HepG2 (cell line): ENCODE results near the gene DOK1. TPM values are rescaled to one million over a fixed set of nuclear protein-coding genes. Genes with fewer than 3 reads are reported as not detected.

ENCODE experiments used
- ATAC-seq: fragments of 200-7000 bp; cut with Tn5 transposase; 3 replicates; pipeline ENCODE4 v1.9.1; 2020; ENCODE audit warnings: mild to moderate bottlenecking, moderate library complexity
- BruUV-seq: library from RNA; stranded (reverse); fragments of 400-500 nt; replicated peaks from 2 replicates; lab custom pipeline; 2021; lab: Mats Ljungman, UMichigan
- CTCF ChIA-PET: fragments of 300-600 bp; formaldehyde crosslinking; extraction: SDS; loops from one replicate; lab custom pipeline; 2021; ENCODE audit warnings: low total read pairs, inconsistent platforms, low intra/inter-chr PET ratio; lab: Yijun Ruan, JAX
- POLR2A ChIA-PET: fragments of 350-600 bp; sonication (Branson Sonifier 250); formaldehyde crosslinking; loops from one replicate; lab custom pipeline; 2020; ENCODE audit warnings: antibody characterized with exemption, inconsistent platforms; lab: Yijun Ruan, JAX
- DNase-seq: peaks from one replicate; pipeline ENCODE4 v3.0.0-alpha.2; 2015; ENCODE audit warnings: low spot score
- FAIRE-seq: peaks from 3 replicates; lab custom pipeline; 2011; peaks lifted over from hg19 to GRCh38; lab: Jason Lieb, UNC
- H2AFZ ChIP-seq: one replicate; pipeline ENCODE4 v1.6.1; 2011; ENCODE audit warnings: low read length, inconsistent platforms
- H3K27ac ChIP-seq: fragments of 300-600 bp; 3 replicates; pipeline ENCODE4 v1.8.0; 2011; ENCODE audit warnings: mixed run types, mild to moderate bottlenecking, mixed read lengths, low read length, inconsistent platforms; ENCODE audit not compliant: insufficient read depth; ENCODE audit errors: extremely low read length
- H3K27me3 ChIP-seq, 2 experiments: fragments of 200-600 bp in 1 of 2; 2 replicates in 1 of 2; 3 replicates in 1 of 2; pipeline versions ENCODE4 v1.6.0 to v1.8.0; 2011; ENCODE audit warnings: low read length in 2 of 2, mild to moderate bottlenecking in 2 of 2, moderate library complexity in 2 of 2, inconsistent platforms in 1 of 2; ENCODE audit not compliant: insufficient read depth in 2 of 2, control insufficient read depth in 1 of 2
- H3K36me3 ChIP-seq, 2 experiments: fragments of 200-600 bp in 1 of 2; replicated peaks in 1 of 2; 2 replicates in 1 of 2; 3 replicates in 1 of 2; pipeline versions ENCODE4 v1.5.1 to v1.8.0; 2011; ENCODE audit warnings: low read length in 2 of 2, inconsistent platforms in 1 of 2; ENCODE audit not compliant: insufficient read depth in 2 of 2, control insufficient read depth in 1 of 2
- H3K4me1 ChIP-seq: 2 replicates; pipeline ENCODE4 v1.5.1; 2012; ENCODE audit warnings: low read length, inconsistent platforms; ENCODE audit not compliant: insufficient read depth
- H3K4me2 ChIP-seq: 2 replicates; pipeline ENCODE4 v1.6.0; 2011; ENCODE audit warnings: low read depth, low read length, inconsistent platforms
- H3K4me3 ChIP-seq, 3 experiments: fragments of 200-600 bp in 1 of 3; sonication (generic), shearing (Covaris generic) in 1 of 3; replicated peaks in 1 of 3; 2 replicates each; pipeline ENCODE4 v1.5.1; 2011 to 2016; ENCODE audit warnings: low read length in 3 of 3, inconsistent platforms in 2 of 3, low read depth in 2 of 3, mild to moderate bottlenecking in 2 of 3, control low read depth in 1 of 3, mixed read lengths in 1 of 3; ENCODE audit not compliant: insufficient read depth in 1 of 3
- H3K79me2 ChIP-seq: one replicate; pipeline ENCODE4 v1.6.1; 2011; ENCODE audit warnings: low read length, inconsistent platforms; ENCODE audit not compliant: insufficient read depth
- H3K9ac ChIP-seq: 2 replicates; pipeline ENCODE4 v1.6.0; 2011; ENCODE audit warnings: mild to moderate bottlenecking, low read depth, low read length, inconsistent platforms; ENCODE audit not compliant: insufficient read depth
- H3K9me3 ChIP-seq: 2 replicates; pipeline ENCODE4 v1.5.1; 2012; ENCODE audit warnings: mild to moderate bottlenecking, low read length
- H4K20me1 ChIP-seq: 2 replicates; pipeline ENCODE4 v1.6.0; 2011; ENCODE audit warnings: inconsistent platforms, mild to moderate bottlenecking, low read length, moderate library complexity; ENCODE audit not compliant: insufficient read depth
- AHR ChIP-seq: IDR thresholded peaks from 2 replicates; pipeline ENCODE4 v1.6.1; 2018; ENCODE audit warnings: missing genetic modification reagents, missing compliant biosample characterization
- GTF2F1 ChIP-seq: fragments of 150-350 bp; IDR thresholded peaks from 2 replicates; pipeline ENCODE4 v1.6.1; 2014; ENCODE audit warnings: low read length
- HNRNPK ChIP-seq: fragments of 200-400 bp; formaldehyde crosslinking; IDR thresholded peaks from 2 replicates; pipeline ENCODE4 v1.6.1; 2018; ENCODE audit warnings: low read length, low read depth, moderate library complexity, mild to moderate bottlenecking; ENCODE audit not compliant: poor library complexity, severe bottlenecking
- KLF9 ChIP-seq: IDR thresholded peaks from 2 replicates; pipeline ENCODE4 v1.6.1; 2016; ENCODE audit warnings: low read depth
- LRRFIP1 ChIP-seq: sonication (generic); formaldehyde crosslinking; conservative IDR thresholded peaks from 2 replicates; pipeline ENCODE4 v1.4.0; 2020; ENCODE audit warnings: missing genetic modification reagents
- MTA1 ChIP-seq: sonication (generic); formaldehyde crosslinking; IDR thresholded peaks from 2 replicates; pipeline ENCODE4 v1.4.0; 2020; ENCODE audit warnings: missing genetic modification reagents, mild to moderate bottlenecking, borderline replicate concordance
- MXD1 ChIP-seq: sonication (generic); formaldehyde crosslinking; IDR thresholded peaks from 2 replicates; pipeline ENCODE4 v1.4.0; 2020; ENCODE audit warnings: mild to moderate bottlenecking, missing genetic modification reagents
- NFATC3 ChIP-seq: sonication (generic); formaldehyde crosslinking; IDR thresholded peaks from 2 replicates; pipeline ENCODE4 v1.5.1; 2020; ENCODE audit warnings: mild to moderate bottlenecking, missing genetic modification reagents
- PTBP1 ChIP-seq: fragments of 200-400 bp; formaldehyde crosslinking; IDR thresholded peaks from 2 replicates; pipeline ENCODE4 v1.6.1; 2018; ENCODE audit warnings: low read length, low read depth; ENCODE audit not compliant: poor library complexity, severe bottlenecking
- TRIM24 ChIP-seq: sonication (generic); formaldehyde crosslinking; IDR thresholded peaks from 2 replicates; pipeline ENCODE4 v1.8.0; 2022; ENCODE audit warnings: mild to moderate bottlenecking, missing genetic modification reagents
- ZBTB1 ChIP-seq: sonication (generic); formaldehyde crosslinking; IDR thresholded peaks from 2 replicates; pipeline ENCODE4 v1.4.0; 2020; ENCODE audit warnings: missing genetic modification reagents, borderline replicate concordance
- ZNF572 ChIP-seq: sonication (generic); formaldehyde crosslinking; IDR thresholded peaks from 2 replicates; pipeline ENCODE4 v1.5.1; 2020; ENCODE audit warnings: mild to moderate bottlenecking, missing genetic modification reagents
- ZNF878 ChIP-seq: sonication (generic); formaldehyde crosslinking; IDR thresholded peaks from 2 replicates; pipeline ENCODE4 v1.8.1; 2023; ENCODE audit warnings: mild to moderate bottlenecking, missing genetic modification reagents, moderate library complexity
- WGBS: methylation state at CpG from one replicate; pipeline ENCODE4 v1.1.6; 2017; ENCODE audit warnings: low lambda C conversion rate; 5-methylcytosine and 5-hydroxymethylcytosine counted together
- in situ Hi-C: cut with HindIII; loops from 2 replicates; pipeline ENCODE4 v1.10.0; 2017; ENCODE audit warnings: low pct_unique_long_range_greater_than_20kb; ENCODE audit not compliant: extremely low pct_ligation_motif_present
- intact Hi-C: fragments of 100-400 bp; cut with micrococcal nuclease; formaldehyde crosslinking; loops from one replicate; pipeline ENCODE4 v1.10.0; 2022; ENCODE audit not compliant: unreplicated experiment
- polyA plus RNA-seq, 8 experiments: library from polyadenylated mRNA; depleted of rRNA in 3 of 8; stranded (reverse) in 7 of 8; unstranded in 1 of 8; fragments of >200 nt; fragmentation: Illumina TruSeq in 4 of 8; extraction: Trizol in 4 of 8; gene quantifications; 2 replicates each; pipeline versions ENCODE4 v1.2.1 to v1.2.3, GENCODE V29; 2011 to 2016; ENCODE audit warnings: low read depth in 4 of 8, missing spikeins in 1 of 8, mixed read lengths in 1 of 8; ENCODE audit not compliant: insufficient read depth in 1 of 8
- total RNA-seq, 5 experiments: library from RNA; depleted of rRNA; stranded (reverse); fragments of >200 nt; fragmentation: Illumina TruSeq; extraction: Trizol; gene quantifications; 2 replicates each; pipeline ENCODE4 v1.2.3, GENCODE V29; 2016; ENCODE audit warnings: low read depth in 1 of 5

DOK1 gene
- total and polyA plus RNA-seq, 2 of the 13 experiments (the other 11 are each of a cell fraction or from before 2014, with no cell fraction given) = 0.53 to 0.74 TPM

GRCh38 chr2:74599676-74600075 is 45.2 kb downstream of the DOK1 start:
- no peak overlapping the region for H3K9ac ChIP-seq
- 3% methylated on average over 3 of the region's 3 CpGs for WGBS
- no peaks in the 10 kb centered on the region for H4K20me1 ChIP-seq
- intact Hi-C loops = no loop called here
- ATAC-seq (no peak), DNase-seq (no peak), FAIRE-seq (no peak)
- ChIA-PET CTCF (no interaction called here), POLR2A (no interaction called here)
- 0 out of 2 replicates have a peak, but pooled peaks cover under 1% of the 10 kb centered on the region for H3K4me1 ChIP-seq
- H3K36me3 ChIP-seq = no peaks in the 10 kb centered on the region
- no peaks in the 10 kb centered on the region for H3K79me2 ChIP-seq
- H3K27ac ChIP-seq = no peak overlapping the region
- H3K9me3 ChIP-seq = no peaks in the 10 kb centered on the region
- no peak overlapping the region for H2AFZ ChIP-seq
- H3K4me3 ChIP-seq = no peak overlapping the region
- no peak overlapping the region for H3K4me2 ChIP-seq
- BruUV-seq = no TSS peak
- H3K27me3 ChIP-seq = 0 out of 5 replicates have a peak, but pooled peaks cover 0 to 5% of the 10 kb centered on the region in 2 experiments
- in situ Hi-C loops = no loop called here
- TF ChIP-seq MXD1 (no peak), KLF9 (CRISPR knock-in tag) (no peak), ZNF572 (CRISPR knock-in tag) (no peak), HNRNPK (no peak), ZBTB1 (CRISPR knock-in tag) (no peak), TRIM24 (CRISPR knock-in tag) (no peak), ZNF878 (CRISPR knock-in tag) (no peak), AHR (CRISPR knock-in tag) (no peak), PTBP1 (no peak), MTA1 (no peak), NFATC3 (CRISPR knock-in tag) (no peak), LRRFIP1 (CRISPR knock-in tag) (no peak), GTF2F1 (no peak)
